Left lobe of liver (tissue), 2 donors: ENCODE results near the gene KIF5A. TPM values are rescaled to one million over a fixed set of nuclear protein-coding genes. Genes with fewer than 3 reads are reported as not detected.
"Not testable (repeated sequence)": the region's sequence is repeated elsewhere in the genome, so short reads cannot be mapped to it uniquely, and the experiment has no call there.

ENCODE experiments used
- ATAC-seq: fragments of 200-7000 bp; cut with Tn5 transposase; one replicate; pipeline ENCODE4 v1.9.1; 2020; ENCODE audit warnings: mild to moderate bottlenecking, moderate library complexity
- DNase-seq: peaks from one replicate; pipeline ENCODE4 v3.0.0-alpha.2; 2020; ENCODE audit warnings: low spot score
- total RNA-seq: library from RNA; stranded (reverse); gene quantifications from one replicate; pipeline ENCODE4 v1.2.1, GENCODE V29; 2021
- donor health status: DM: no; HTN: no; CAD: no; lungs with moderate emphysema.
- donor health status: DM: no; HTN: yes; CAD: no.

KIF5A gene
- total RNA-seq, 1 donor from 2014 or later, result 0.05 TPM

DNA sequence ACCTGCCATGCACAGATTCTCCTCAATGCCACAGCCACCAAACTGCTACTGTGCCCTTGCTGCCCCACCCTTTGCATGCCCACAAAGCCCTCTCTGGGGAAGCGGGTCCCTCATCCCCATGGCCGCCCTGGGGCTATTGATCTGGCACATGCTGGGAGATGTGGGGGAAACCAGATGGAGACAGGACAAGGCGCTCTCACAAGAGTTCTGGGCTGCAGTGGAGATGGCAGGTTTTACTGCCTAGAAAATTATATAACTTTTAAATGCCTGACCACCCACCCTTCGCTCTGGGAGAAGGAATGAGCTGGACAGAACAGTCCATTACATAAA lies 30.6 kb downstream of the KIF5A start:
- ATAC-seq, result no peak

DNA sequence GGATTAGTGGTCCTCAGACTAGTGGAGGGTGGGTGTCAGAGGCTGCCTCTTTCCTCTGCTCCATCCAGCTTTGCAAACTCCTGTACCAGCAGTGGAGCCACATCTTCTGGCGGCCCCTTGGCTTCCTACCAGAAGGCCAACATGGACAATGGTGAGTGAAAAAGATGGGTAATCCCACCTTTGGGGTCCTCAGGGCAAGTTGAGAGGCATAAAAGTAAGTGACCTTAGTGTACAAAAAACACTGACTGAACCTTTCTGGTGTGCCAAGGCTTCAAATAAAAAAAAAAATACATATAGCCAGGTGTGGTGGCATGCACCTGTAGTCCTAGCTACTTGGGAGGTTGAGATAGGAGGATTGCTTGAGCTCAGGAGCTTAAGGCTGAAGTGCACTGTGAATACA lies 32.0 kb downstream of the KIF5A start:
- DNase-seq, result no peak
- no peak for ATAC-seq

More for the DNA sequence above, 30.6 kb downstream of the KIF5A start:
- no peak for DNase-seq

DNA sequence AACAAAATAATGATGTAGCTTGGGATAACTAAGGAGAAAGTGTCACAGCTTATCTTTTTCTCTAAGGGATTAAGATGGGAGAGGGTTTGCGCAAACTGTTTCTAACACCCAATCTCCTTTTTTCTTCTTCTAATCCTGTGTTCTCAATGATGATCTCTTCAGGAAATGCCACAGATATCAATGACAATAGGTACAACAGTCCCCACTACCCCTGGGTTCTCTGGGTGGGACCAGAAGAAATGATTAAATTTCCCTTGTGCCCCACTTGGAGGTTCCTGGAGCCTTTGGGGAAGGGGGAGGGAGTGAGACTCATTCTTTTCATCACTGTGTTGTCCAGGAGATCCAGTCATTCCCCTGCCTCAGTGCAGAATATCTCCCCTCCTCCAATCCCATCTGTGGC lies 32.6 kb downstream of the KIF5A start:
- DNase-seq (no peak), ATAC-seq (no peak)

DNA sequence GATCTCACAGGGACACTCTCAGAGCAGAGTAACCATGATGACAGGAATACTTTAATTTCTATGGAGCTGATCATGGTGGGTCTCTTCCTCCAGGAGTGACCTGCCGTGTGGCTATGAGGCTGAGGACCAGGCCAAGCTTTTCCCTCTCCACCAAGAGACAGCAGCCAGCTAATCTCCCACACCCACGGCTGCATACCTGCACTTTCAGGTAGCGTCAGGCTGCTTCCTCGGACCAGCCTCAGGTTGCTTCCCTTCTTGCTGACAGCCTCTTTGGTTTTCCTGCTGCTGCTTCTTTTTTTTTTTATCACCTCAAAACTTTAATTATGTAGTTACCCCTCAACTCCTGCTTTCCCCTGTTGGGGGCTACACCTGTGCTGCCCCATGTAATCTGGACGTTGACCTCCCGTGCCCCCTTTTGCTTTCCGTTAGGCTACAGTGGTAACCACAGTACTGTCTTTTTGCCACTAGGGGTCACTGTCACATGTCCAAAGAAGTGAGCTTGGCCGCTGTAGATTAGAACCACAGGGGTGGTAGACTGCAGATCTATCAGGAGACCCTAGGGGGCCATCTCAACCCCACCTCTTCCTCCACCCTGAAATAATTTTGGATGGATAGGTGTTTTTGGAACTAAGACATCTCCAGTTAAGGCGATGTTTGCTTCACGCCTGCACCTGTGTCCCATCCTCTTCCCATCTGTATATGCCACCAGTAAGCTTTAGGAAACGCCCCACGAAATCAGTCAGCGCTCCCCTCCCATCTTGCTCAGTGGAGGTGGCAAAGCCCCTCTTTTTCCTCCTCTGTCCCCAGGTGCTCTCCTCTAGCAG lies 33.4 kb downstream of the KIF5A start:
- DNase-seq (peak; percentile 64), ATAC-seq (peak; percentile 92)

DNA sequence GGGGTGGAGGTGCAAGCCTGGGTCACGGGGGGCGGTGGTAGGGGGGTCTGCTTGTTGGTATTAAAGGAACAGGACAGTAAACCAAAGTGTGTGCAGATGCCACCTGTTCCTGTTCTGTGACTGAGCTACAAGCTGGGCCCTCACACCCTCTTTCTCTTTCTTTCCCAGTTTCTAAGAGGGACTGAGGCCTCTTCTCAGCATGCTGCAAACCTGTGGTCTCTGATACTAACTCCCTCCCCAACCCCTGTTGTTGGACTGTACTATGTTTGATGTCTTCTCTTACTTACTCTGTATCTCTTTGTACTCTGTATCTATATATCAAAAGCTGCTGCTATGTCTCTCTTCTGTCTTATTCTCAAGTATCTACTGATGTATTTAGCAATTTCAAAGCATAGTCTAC lies 34.2 kb downstream of the KIF5A start:
- ATAC-seq (no peak), DNase-seq (no peak)

DNA sequence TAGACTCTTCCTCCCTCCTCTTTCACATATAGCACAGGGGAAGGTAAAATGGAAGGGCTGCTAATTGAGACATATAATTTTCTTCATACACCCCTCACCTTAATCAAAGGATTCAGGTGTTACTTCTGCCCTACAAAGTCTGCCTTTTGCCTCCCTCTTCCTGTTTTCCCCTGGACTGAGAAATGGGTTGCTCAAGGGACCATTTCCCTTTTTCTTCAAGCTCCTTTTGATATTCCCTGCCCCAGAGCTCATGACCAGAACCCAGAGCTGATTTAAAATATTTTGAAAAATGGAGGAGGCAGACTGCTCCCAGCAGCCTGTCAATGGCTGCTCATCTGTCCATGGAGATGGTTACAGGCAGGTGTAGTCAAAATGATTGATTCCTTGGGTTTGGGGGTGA lies 34.8 kb downstream of the KIF5A start:
- no peak for ATAC-seq

DNA sequence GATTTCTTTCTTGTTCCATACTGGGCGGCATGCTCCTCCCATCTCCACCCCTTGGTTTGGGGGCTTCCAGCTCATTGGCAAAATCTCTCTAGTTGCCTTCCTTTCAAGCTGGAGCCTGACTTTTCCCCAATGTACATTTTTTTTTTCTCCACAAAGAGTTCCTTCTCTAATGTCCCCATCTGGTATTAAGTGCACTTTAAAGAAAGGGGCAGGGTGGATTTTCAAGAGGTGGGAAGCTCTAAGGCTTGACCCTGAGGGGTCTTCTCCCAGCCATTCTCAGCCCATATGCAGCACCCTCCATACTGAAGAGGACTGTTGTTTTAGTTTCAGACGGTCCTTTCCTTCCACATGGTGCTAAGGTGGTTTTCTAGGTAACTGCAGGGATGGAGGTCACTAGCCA lies 35.3 kb downstream of the KIF5A start:
- DNase-seq (no peak), ATAC-seq (no peak)

More for the DNA sequence above, 34.8 kb downstream of the KIF5A start:
- no peak for DNase-seq

DNA sequence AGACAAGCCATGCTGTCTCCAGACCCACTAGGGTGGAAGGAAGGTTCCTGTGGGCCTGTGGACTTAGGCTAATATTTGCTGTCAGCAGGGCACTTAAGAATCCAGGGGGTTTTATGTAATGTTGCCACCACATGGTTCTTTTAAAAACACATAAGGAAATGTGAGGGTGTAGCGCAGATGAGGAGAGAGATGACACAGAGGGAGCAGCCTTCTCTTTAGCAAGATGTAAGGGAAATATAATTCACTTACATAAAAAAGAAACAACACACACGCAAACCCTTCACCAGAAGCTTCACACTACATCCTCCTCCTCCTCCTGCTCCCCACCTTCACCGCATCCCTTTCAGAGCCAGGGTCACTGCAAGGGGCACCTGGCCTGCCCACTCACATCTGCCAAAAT lies 36.3 kb downstream of the KIF5A start:
- DNase-seq (no peak), ATAC-seq (no peak)

DNA sequence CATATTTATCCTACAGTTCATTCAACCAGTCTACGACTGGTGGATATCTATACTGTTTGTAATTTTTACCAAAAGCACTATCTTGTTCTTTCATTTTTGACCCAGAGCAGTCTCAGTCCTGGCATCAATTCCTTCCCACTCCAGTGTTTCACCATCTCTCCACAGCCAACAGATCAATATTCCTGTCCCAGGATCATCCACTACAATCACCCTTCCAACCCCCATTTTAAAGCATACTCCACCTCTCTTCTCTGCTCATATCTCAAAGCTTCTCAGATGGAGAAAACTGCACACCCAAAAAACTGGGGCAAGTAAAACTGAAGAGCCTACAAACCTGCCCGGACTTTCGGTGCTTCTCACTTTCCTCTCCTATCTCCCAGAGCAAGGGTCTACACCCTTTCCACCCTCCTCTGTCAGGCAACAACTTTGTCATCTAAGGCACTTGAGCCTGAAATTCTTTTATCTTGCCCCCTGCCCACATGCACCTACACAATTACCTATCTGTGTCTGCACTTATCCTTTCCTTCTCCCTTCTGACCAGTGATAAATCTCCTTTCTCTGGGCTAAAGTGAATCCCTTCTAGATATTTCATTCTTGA lies 37.1 kb downstream of the KIF5A start:
- peak; percentile 63 for ATAC-seq
- no peak for DNase-seq

DNA sequence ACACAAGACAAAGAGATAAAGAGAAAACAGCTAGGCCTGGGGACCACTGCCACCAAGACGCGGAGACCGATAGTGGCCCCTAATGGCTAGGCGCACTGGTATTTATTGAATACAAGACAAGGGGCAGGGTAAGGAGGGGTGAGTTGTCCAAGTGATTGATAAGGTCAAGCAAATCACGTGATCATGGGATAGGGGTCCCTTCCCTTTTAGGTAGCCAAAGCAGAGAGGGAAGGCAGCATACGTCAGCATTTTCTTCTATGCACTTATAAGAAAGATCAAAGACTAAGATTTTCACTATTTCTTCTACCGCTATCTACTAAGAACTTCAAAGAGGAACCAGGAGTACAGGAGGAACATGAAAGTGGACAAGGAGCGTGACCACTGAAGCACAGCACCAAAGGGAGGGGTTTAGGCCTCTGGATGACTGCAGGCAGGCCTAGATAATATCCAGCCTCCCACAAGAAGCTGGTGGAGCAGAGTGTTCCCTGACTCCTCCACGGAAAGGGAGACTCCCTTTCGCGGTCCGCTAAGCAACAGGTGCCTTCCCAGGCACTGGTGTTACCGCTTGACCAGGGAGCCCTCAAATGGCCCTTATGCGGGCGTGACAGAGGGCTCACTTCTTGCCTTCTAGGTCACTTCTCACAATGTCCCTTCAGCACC lies 39.2 kb downstream of the KIF5A start:
- ATAC-seq, DNase-seq: not testable (repeated sequence)

DNA sequence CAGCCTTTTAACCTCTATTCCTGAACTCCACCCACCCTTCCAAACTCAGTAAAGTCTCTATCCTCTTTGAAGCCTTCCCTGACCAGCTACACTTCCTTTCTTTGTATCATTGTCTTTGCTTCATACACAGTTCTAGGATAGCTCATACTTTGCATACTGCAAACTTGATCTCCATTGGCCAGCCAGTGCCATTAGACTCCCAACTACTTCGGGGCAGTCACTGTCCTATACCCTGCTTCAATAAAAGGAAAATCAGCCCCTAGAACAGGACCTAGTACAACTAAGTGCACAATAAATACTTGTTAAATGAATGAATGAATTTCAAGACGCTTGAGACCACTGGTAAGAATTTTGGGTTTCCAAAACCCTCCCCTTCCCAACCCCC lies 40.6 kb downstream of the KIF5A start:
- no peak for ATAC-seq
- DNase-seq, result no peak

DNA sequence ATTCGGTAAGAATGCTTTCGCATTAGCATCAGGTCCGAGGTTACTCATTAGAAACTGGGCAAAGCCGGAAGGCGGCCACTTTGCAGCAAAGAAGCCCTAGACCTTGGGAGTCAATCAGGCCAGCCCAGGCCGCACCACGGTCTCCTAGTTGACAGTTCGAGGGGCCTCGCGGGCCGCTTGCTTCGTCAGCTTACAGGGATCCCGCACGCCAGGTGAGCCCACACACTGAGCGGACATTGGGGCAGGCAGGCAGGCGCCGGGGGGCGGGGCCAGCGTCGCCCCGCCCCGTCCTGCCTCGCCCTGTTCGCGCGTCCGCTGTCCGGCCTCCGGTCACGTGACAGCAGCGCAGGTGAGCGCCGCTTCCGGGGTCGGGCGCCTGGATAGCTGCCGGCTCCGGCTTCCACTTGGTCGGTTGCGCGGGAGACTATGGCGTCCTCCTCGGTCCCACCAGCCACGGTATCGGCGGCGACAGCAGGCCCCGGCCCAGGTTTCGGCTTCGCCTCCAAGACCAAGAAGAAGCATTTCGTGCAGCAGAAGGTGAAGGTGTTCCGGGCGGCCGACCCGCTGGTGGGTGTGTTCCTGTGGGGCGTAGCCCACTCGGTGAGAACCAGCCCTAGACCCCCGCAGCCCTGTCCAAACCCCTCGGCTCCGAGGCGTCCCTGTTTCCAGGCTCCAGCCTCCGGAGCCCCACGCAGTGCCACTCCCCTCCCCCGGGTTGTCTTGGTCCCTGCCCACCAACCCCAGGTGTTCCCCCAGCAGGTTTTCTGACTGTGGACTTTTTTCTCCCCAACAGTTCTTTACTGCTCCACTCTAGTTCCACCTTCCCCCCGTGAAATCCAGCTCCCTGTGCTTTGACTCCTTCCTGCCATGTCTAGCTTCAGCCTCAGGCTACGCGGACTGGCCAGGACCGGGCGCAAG lies 41.3 kb downstream of the KIF5A start, which contains the start of gene PIP4K2C:
PIP4K2C (plus strand) TSS at position 329 of the 918 bp plus-strand sequence; CDS start at position 427, 98 bp downstream.
- ATAC-seq (peak; percentile 97), DNase-seq (peak; percentile 88)

DNA sequence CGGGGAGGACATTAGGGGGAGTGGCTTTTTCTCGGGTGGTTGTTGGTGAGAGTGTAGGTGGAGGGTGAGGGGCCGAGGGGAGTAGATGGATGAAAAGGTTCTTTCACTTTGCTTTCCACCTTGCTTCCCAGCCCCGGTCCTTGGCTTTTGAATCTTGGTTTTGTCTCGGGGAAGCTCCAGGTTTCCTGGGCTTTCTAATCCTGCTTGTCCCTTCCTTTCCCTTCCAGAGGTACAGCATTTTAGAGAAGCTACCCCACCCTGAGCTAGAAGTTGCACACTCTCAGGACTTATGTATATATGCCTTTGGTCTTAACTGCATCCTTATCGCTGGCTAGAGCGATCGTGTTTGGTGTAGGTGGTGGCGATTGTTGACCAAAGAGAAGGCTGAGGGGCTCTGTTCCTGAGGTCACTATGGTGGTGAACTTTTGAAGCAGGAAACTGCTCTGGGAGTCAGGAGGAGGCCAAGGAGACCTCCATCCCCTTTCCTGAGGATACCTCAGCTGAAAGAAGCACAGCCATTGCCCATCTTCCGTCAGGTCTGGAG lies 42.0 kb downstream of the KIF5A start:
- ATAC-seq (no peak), DNase-seq (no peak)

DNA sequence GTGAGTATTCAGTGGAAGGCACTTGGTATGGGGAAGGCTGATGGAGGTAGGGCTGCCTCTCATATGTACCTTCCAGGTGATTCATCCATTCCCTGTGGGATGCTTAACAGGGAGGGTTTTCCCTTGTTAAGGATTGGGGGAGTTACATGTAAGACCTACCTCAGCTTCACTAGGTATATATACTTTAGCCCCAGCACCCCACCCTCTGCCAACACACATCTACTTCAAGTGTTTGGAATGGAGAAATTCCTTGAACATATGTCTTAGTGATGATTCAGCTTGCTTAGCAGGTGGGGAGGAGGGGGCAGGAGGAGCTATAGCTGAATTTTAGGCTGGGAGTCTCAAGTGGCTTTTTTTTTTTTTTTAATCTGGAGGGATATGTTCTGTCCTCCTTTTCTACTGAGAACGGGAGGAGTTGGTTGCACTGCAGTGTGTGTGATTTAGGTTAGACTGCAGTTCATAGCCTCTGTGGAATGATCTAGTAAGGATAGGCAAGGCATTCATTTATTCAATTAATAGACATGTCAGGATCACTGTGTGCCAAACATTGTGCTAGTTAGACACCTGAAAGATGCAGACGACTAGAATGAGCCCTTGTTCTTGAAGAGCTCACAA lies 42.8 kb downstream of the KIF5A start:
- ATAC-seq (no peak), DNase-seq (no peak)

DNA sequence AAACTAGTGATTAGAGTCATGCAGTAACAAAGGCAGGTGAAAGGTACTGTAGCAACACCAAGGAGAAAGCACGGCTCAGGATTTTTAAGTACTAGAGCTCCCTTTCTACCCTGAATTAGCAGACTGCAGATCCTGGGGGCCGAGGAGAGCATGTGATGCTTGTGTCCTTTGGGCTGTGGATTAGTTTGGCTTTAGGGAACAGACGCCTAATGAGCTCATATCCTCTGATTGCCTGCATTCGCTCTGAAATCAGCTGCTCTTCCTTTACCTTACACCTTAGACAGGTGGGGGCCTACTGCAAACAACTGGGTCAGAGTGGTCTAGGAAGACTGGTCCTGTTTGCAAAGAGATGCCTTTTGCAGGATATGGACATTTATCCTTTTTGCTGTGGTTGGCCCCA lies 43.3 kb downstream of the KIF5A start:
- no peak for ATAC-seq
- no peak for DNase-seq

DNA sequence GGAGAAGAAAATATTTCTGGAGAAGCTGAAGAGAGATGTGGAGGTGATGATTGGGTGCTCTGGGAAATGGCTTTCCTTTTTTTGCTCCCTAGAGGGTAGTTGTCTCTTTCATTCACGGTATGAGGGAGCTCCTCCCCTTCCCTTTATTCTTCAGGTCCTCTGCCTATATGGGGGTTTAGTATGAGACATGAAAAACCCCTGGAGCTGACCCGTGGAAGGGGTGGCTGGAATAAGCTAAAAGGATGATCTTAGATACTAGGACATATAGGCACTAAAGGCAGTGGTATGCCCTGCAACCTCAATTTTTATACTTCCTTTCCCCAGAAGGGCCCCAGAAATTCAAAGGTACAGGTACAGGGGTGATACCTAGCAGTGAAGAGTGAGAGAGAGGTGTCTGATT lies 50.6 kb downstream of the KIF5A start:
- no peak for DNase-seq
- ATAC-seq, result no peak

DNA sequence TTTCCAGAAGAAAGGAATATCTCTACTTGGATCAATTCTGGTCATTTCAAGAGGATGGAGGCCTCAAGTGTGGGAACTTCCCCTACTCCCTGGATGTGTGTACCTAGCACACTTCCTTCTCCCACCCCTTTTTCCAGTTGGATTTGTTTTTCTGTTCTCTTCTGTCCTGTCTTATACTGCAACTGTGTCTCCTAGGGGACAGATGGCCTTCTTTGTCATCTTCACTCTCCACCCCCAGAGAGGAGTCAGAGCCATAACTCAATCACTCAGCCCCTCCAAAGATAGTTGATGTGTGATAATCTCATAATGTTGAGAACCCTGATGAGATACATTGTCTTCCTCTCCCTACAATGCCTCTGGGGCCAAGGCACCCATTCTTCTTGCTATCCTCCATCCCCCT lies 52.7 kb downstream of the KIF5A start:
- ATAC-seq (no peak), DNase-seq (no peak)

DNA sequence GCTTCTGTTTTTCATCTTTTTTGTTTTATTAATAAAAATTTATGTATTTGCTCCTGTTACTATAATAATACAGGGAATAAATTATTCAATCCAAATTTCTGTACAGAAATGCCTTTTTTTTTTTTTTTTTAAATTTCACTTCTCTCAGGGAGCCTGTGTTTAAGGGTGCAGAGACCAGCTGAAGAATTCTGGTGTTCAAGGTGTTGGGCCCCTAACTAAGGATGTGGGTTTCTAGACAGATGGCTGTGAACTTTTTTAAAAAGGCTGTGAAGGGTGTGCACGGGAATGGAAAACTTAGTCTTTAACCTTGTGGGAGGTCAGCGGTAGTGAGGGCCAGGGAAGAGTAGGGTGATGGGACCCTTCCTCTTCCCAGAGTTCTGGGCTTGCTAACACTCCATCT lies 53.5 kb downstream of the KIF5A start:
- ATAC-seq (no peak), DNase-seq (no peak)

DNA sequence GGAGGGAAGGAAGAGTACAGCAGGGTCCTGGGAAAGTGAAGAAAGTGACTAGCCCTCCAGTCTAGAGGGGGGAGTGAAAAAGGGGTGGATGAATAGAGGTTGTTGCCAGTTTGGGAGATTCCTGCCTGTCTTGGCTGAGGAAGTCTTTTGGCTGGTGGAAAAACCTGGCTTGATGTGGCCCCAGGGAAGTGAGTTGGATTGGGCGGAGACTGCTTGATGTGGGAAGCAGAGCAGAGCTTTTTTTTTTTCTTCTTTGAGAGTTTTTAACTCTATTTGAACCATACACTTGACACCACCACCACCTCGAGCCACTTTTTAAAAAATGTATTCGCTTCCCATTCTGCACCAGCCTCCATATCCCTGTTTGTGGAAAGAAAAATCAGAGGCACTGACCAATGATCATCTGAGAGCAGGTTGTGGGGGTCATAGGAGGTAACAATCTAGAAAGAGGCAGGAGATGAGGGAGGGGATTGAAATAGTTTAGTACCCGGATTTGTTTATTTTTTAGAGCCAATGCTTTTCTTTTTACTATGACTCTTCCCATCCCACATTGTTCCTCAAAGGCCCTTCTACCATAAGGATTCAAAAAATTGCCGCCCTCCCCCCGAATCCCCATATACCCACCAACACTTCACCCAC lies 54.1 kb downstream of the KIF5A start:
- DNase-seq, result no peak
- no peak for ATAC-seq

DNA sequence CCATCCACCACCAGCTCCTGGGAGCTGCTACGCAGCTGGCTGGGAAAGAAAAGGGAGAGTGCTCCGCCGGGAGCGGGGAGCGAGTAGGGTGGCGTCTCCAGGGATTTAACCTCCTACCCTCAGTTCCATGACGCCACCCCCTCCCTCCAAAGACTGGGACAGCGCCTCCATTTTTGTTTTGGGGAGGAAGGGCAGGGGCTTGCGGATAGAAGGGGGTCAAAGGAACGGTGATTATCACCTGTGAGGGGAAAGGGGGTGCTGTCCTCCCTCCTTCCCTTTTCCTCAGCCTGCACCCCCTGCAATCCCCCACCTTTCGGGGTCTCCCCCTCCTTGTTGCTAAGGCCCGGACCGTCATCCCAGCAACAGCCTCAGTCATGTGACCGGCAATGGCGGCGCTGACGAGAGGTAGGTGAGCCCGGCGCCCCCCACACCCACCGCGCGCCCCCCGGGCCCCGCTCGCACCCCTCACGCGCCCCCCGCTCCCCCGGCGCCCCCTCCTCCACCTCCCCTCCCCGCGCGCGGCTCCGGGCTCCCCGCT lies 54.7 kb downstream of the KIF5A start, which contains the start of gene DTX3:
DTX3 (plus strand) TSS at position 371 of the 538 bp plus-strand sequence. CDS start 1,694 bp downstream, outside the sequence.
- peak; percentile 31 for ATAC-seq
- DNase-seq, result no peak
